ENCODE results near the gene HTR3C. TPM values are rescaled to one million over a fixed set of nuclear protein-coding genes. Genes with fewer than 3 reads are reported as not detected.

The HTR3C gene
- total RNA-seq, 3 donors from 2014 or later: 0.17 to 0.41 TPM; not detected in 1

DNA sequence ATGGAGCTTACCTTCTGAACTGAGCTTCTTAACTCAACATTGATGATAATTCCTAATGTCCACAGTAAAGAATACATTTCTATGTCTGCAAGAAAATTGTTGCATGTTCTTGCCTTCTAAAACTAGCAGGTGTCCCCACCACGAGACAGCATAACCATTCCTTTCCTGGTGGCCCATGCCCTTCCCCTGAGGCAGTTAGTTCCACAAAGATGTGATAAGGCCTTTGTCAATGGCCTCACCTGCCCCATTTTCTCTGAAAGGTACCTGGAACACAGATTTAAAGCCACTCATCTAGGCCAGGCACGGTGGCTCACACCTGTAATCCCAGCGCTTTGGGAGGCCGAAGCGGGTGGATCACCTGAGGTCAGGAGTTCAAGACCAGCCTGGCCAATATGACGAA is 23.1 kb downstream of the HTR3C start:
- ATAC-seq: no peak

GRCh38 chr3:184077881-184078280 is 25.0 kb downstream of the HTR3C start:
- intact Hi-C loops (cut with DNase I, micrococcal nuclease): no loop called here
- DNase-seq (no peak), ATAC-seq (no peak)
- no peak for TF ChIP-seq CTCF (IDR thresholded peaks at IDR 0.05)
- no peak overlapping the region for H3K4me3 ChIP-seq
- H3K9me3 ChIP-seq: no peaks in the 10 kb centered on the region
- no peaks in the 10 kb centered on the region for H3K36me3 ChIP-seq (ENCODE audit: low read depth)
- H3K4me1 ChIP-seq (ENCODE audit: low read depth): no peaks in the 10 kb centered on the region

More for the DNA sequence above, 23.1 kb downstream of the HTR3C start:
- H3K4me3 ChIP-seq: no peak overlapping the region
- no peaks in the 10 kb centered on the region for H3K4me1 ChIP-seq (ENCODE audit: low read depth)
- no peaks in the 10 kb centered on the region for H3K36me3 ChIP-seq (ENCODE audit: low read depth)
- H3K9me3 ChIP-seq: no peaks in the 10 kb centered on the region
- no peak for DNase-seq
- intact Hi-C loops (cut with DNase I, micrococcal nuclease): no loop called here
- TF ChIP-seq CTCF (IDR thresholded peaks at IDR 0.05): no peak

- Histone ChIP-seq H3K36me3 (ENCODE audit: low read depth) (no peaks in the 10 kb centered on the region), H3K9me3 (no peaks in the 10 kb centered on the region), H3K4me3 (no peak overlapping the region), H3K4me1 (ENCODE audit: low read depth) (no peaks in the 10 kb centered on the region)
- ATAC-seq (no peak), DNase-seq (no peak)
- no peak for TF ChIP-seq CTCF (IDR thresholded peaks at IDR 0.05)
- intact Hi-C loops (cut with DNase I, micrococcal nuclease): no loop called here
Measured at GRCh38 chr3:184078851-184079250, 26.0 kb downstream of the HTR3C start.

- H3K4me3 ChIP-seq: no peak overlapping the region
- ATAC-seq: no peak
- no peaks in the 10 kb centered on the region for H3K4me1 ChIP-seq (ENCODE audit: low read depth)
- intact Hi-C loops (cut with DNase I, micrococcal nuclease): no loop called here
- DNase-seq: no peak
- no peaks in the 10 kb centered on the region for H3K9me3 ChIP-seq
- no peak for TF ChIP-seq CTCF (IDR thresholded peaks at IDR 0.05)
- H3K36me3 ChIP-seq (ENCODE audit: low read depth): no peaks in the 10 kb centered on the region
Measured at GRCh38 chr3:184081116-184081830, 28.4 kb downstream of the HTR3C start.

- Histone ChIP-seq H3K4me3 (no peak overlapping the region), H3K36me3 (ENCODE audit: low read depth) (no peaks in the 10 kb centered on the region), H3K9me3 (no peaks in the 10 kb centered on the region), H3K4me1 (ENCODE audit: low read depth) (no peaks in the 10 kb centered on the region)
- DNase-seq (no peak), ATAC-seq (no peak)
- intact Hi-C loops (cut with DNase I, micrococcal nuclease): no loop called here
- TF ChIP-seq CTCF (IDR thresholded peaks at IDR 0.05): no peak
Measured at GRCh38 chr3:184082034-184082433, 29.2 kb downstream of the HTR3C start.

Measured in mucosa of descending colon (tissue), 3 donors.